ENCODE results near the gene FADS1.

DNA sequence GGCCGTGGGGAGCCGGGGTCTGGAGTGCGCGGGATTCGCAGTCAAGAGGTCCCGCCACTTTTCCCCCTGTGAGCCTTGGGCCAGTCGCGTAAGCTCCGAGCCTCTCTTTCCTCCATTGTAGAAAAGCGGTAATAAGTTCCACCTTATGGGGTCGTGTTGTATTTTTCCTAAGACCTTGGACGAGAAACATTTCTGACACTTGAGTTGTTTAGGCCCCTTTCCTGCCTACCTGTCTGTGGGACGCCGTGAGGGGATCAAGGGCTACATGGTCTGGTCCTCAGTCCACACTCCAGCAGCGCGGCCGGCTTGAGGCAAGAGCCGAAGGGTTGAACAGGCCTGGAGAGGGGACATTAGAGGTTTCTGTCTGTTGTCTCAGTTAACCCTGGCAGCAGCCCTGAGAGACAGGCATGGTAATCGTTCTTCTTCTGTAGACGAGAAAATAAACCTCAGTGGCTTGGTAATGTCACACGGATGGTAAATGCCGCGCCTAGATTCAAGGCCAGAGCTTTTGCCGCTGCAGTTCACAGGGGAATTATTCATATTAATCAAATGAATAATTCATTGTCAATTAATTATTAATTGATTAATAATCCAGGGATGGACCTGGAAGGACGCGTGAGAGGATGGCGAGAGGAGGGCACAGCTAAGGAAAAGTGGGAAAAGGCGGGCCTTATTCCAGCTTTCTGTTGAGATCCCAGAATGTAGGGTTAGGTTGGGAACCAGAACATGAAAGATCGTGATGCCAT, 23.5 kb downstream of the FADS1 start:
- TF ChIP-seq, protein P1, sequence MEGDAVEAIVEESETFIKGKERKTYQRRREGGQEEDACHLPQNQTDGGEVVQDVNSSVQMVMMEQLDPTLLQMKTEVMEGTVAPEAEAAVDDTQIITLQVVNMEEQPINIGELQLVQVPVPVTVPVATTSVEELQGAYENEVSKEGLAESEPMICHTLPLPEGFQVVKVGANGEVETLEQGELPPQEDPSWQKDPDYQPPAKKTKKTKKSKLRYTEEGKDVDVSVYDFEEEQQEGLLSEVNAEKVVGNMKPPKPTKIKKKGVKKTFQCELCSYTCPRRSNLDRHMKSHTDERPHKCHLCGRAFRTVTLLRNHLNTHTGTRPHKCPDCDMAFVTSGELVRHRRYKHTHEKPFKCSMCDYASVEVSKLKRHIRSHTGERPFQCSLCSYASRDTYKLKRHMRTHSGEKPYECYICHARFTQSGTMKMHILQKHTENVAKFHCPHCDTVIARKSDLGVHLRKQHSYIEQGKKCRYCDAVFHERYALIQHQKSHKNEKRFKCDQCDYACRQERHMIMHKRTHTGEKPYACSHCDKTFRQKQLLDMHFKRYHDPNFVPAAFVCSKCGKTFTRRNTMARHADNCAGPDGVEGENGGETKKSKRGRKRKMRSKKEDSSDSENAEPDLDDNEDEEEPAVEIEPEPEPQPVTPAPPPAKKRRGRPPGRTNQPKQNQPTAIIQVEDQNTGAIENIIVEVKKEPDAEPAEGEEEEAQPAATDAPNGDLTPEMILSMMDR (IDR thresholded peaks at IDR 0.05): no peak
- TF ChIP-seq EP300 (IDR thresholded peaks at IDR 0.05) (no peak), POLR2A (IDR thresholded peaks at IDR 0.05) (no peak)
